ENCODE data around the gene KIRREL3.

Gene KIRREL3

DNA sequence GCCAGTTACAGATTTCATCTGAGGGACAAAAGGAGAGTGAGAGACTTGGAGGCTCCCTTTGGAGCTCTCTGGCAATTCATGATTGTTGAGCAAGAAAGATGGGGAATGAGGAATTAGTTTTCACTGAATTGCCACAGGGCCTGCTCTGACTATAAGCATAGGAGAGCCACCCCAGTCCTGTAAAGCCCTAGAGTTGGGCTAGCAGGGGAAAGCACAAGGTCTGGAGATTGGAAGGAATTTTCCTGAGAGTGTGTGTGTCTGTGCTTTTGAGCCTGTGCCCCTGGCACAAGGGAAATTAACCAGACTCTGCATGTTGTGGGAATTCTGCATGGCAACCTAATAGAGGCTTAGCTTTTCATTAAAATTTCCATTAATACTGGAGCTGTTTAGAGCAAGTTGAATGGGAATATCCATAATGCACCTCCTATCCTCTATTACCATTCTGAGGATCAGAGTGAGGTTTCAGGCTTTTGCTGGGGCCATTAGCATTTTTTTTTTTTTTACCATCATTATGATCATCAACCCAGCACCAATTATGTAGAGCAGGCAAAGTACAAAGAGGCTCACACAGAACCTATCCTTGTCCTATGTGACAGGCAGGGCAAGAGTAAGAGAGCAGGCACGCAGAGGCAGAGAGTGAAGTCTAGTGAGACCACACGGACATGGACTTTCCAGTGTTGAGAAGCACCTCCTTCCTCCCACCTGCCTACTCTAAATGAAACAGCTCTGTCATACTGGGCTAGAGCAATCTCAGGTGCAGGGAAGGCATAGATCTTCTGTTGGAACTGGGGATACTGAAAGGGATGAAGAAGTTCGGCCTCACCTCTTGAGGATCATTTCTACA is 336.6 kb downstream of the KIRREL3 start:
- no peak for DNase-seq (ENCODE audit: low read depth)

DNA sequence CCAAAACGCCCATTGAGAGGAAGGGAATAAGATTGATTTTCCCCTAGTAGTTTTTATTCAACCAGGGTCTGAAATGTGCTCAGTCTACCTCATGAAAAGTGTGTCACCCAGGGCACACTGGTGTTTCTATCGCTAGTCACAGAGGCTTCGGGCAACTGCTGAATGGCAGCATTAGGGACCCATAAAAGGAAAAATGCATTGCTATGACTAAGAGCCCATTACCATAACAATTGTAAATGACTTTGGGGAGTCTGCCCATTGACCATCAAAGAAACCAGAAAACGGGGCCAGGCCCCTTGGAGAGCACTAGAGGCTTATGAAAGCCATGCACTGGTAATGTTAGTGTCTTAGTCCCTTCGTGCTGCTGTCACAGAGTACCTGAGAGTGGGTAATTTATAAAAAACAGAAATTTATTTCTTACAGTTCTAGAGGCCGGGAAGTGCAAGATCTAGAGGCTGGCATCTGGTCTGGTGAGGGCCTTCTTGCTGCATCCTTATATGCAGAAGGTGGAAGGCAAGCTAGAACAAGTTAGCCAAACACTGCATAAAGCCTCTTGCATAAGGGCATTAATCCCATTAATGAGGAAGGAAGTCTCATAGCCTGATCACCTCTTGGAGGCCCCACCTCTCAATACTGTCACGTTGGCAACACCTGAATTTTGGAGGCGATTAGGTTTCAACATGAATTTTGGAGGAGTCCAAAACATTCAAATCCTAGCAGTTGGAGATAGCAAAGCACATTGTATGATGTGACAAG is 338.4 kb downstream of the KIRREL3 start:
- no peak for DNase-seq (ENCODE audit: low read depth)

DNA sequence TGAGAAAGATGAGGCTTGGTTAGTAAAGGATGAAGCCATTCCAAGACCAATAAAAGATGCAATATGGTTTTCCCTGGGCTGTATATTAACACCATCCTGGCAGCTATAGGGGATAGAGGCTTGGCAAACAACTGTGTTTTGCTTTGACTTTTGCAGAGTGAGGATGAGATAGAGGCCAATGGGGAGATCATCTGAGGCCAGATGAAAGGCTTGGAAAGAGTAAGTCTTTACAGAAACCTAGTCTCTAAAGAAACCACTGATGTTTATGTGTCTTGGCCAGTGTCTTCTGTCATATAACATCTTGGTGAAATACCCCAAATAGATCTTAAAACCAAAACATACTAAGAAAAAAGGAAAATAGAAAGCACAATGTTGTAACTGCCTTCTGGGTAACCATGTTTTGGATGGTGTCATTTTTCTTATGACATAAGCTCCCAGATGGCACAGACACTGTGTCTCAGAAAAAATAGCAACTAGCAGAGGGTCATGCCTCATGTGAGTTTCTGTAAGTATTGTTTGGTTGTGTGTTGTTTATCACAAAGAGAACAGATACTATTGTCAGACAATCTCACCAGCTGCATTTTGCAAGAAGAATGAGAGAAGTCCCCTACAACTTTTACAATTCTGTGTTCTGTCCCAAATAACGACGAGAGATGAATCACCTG is 339.7 kb downstream of the KIRREL3 start:
- no peak for DNase-seq (ENCODE audit: low read depth)

DNA sequence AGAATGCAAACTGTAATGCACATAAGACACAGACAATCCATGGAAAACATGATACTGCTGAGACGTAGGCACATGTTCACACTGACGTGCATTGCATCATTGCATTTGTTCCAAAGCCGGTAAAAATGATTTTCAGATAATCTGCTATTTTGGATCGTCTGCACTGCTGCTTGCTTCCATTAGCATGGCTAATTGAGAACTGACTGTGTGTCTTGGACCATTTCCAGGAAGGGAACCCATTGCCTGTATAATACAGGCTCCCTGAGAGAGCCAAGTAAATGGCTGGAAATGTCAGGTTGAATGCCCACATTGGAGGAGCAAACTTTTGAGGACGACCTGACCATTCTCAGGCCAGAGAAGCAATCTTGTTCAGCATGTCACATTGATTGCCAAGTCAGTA is 340.2 kb downstream of the KIRREL3 start:
- DNase-seq (ENCODE audit: low read depth): no peak

DNA sequence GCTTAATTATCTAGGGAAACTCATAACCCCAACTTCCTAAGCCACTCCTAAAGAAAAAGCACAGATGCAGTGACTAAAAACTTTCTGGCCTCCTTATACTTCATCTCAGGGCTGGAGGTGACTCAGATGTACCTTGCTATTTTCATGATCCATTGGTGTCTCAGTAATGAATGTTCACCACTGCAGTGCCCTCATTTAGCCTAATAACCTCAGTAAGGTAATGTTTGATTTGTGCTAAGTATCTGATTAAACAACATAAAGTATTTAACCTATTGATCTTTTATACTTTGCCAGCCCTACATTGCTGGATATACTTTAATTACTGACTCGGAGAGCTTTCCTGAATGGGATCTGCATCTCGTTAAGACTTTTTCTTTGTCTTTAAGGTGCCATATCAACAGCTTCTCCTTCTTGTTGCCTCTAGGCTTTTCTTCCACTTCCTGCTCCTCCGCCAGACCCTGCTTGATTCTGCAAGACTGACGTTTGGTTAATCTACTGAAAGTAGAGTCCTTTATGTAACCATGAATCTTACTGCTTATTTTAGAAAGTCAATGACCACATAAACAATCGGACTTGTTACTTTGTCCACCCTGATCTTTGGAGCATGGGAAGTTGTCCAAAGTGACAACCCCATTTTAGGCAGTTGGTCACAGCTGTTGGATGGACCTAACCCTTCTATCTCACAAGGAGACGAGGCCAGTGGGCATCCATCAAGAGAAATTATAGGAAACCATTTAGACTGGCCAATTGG is 342.1 kb downstream of the KIRREL3 start:
- no peak for DNase-seq (ENCODE audit: low read depth)

DNA sequence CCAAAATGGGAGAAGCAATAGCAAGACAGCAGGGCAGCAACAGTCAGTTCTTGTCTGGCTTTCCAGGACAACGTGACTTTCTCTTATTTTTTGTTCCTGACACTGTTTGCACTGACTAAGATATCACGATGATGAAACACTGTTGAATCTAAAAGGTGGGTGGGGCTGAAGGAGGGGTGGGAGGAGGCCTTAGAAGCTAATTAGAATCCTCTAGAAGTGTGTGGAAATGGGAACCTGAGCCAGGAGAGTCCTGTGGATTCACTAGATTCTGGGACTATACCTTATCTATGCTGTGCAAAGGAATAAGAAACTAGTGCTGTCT is 344.8 kb downstream of the KIRREL3 start:
- DNase-seq (ENCODE audit: low read depth): no peak

DNA sequence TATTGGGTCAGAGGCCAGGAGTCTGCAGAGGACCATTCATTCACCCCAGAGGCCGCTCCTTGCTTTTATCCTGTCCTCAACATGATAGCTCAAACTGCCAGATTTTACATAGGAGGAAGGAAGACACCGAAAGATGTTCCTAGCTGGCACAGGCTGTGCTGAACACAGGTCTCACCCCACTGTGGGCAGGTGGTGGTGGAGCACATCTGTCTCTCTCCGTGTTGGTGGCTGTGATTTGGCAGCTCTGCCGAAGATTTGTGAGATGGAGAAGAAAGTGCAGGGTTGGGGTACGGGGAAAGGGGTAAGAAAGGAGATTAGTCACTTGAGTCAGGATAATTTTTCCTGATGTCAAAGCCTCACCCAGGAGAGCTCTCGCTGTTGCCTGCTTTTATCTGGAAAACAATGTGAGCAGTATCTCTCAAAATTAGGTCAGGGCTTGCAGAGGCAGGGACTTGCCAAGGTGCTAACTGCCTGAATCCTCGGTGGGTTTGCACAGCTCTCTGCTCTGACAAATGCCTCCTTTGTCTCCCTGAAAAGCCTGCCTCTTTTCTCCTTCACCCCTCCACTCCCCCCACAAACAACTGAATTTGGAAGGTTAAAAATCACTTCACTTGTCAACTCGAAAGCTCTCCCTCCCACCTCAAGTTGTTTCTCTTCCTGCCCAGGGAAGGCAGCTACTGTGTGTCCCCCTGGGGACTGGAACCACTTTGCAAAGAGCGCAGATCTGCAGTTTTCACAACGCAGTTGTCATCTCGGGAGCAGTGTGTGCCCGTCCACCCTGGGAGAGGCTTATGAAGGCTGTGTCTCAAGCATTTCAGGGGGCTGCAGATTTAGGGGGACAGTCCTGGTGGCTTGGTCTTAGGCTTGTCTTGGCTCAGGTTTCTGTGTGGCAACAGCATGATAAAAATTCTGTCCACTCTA is 345.4 kb downstream of the KIRREL3 start:
- DNase-seq (ENCODE audit: low read depth): no peak

DNA sequence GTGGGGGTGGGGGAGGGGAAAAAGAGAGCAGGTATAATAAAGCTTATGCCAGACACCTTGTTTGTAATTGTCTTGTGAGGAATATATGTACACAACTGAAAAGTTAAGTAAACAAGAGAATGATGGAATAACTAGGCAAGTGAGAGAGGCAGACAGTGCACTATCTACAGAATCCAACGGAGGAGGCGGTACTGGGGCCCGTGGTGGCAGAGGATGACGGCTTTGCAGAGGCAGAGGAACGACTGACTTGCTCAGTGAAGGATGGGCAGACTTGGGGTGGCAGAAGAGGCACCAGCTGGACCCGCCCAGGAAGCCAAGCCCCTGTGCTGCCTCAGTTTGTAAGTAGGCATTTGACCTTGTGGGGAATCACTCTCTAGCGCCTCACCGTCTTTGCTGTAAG is 347.5 kb downstream of the KIRREL3 start:
- no peak for DNase-seq (ENCODE audit: low read depth)

DNA sequence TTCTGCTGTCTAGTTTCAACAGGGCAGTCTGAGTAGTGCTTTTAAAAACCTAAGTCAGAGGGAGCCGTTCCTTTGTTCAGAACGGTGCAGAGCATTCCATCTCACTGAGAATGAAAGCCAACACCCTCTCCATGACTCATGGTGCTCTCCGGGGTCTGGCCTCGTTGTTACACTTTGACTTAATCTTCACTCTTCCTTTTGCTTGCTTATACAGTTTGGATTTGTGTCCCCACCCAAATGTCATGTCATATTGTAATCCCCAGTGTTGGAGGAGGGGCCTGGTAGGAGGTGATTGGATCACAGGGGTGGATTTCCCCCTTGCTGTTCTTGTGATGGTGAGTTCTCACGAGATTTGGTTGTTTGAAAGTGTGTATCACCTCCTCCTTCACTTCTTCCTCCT is 352.8 kb downstream of the KIRREL3 start:
- no peak for DNase-seq (ENCODE audit: low read depth)

DNA sequence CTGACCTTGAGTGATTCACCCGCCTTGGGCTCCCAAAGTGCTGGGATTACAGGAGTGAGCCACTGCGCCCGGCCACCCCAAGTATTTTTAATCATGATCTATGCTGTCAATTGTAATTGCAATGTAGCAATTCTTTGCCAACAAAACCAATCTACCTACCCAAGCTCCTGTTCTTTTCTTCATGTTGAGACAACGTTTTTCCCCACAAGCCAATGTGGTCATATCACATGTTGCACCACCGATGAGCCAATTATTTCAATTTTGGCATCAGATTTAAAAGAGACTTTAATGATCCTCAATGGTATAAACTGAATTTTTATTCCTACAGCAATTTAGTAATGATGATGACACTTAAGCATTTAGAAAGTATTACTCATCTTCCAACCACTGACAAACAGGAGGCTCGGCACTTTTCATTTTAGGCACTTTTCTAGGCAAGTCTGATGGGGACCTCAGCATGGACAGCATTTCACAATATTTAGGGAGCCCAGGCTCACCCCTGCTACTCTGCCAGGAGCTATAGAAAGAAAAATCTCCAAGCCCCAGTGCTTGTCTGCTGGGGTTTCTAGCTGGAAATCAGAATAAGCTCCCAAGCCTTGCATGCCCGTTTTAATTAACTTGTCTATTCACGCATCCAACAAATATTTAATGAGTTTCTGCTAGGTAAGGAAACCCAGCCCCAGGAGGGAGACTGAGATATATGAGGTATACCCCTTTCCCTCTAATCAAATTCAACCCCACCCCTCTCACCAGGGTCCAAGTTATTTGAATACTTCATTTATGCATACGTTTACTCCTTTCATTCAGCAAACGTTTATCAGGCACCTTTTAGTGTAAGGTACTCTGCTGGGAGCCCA is 353.6 kb downstream of the KIRREL3 start:
- no peak for DNase-seq (ENCODE audit: low read depth)

DNA sequence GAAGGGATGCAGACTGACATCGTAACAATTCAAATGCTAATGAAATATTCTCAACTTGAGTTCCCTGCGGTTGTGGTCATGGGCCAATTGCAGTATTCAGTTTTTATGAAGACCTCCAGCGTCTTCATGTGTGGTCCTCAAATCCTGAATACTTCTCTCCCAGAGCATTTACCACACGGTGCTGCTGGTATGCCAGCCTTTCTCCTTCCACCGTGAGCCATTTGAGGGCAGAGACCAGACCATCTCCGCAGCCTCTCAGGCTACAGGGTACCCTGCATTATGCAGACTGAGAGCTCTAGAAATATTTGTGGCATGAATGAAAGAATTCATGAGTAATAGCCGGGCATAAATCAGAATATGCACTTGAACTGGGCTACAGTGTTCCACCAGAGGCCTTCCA is 355.4 kb downstream of the KIRREL3 start:
- DNase-seq (ENCODE audit: low read depth): no peak

DNA sequence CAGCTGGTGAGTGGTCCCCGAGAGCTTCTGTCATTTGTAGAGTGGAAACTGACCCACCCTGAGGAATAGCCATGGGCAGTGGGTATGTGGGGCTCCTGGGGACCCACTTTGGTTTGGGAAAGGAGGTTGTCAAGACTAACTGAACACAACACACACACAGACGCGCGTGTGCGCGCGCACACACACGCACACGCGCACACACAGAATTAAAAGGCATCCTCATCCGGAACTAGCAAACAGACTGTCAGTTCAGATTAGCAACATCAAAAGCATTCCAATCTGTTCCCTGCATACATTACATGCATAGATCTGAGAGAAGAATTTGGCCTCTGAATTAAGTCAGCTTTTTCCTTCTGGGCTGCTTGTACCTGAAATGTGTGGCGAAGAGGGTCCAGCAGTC is 360.4 kb downstream of the KIRREL3 start:
- DNase-seq (ENCODE audit: low read depth): no peak

DNA sequence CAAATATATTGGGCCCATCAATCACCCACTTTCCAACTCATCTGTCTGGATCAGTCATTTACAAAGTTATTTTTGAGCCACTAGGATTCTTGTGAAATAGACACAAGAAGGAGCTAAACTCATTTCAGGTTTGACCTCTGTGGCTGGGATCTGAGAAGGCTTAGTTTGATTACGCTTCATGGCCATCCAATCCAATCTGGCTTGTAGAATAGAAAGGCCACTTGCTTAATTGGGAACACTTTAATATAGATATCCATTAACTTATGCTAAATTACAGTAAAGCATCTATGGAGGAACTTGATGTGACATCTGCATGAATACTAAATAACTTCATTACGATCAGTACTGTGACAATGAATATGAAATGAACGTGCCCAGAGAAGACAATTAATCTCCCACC is 360.9 kb downstream of the KIRREL3 start:
- DNase-seq (ENCODE audit: low read depth): no peak

DNA sequence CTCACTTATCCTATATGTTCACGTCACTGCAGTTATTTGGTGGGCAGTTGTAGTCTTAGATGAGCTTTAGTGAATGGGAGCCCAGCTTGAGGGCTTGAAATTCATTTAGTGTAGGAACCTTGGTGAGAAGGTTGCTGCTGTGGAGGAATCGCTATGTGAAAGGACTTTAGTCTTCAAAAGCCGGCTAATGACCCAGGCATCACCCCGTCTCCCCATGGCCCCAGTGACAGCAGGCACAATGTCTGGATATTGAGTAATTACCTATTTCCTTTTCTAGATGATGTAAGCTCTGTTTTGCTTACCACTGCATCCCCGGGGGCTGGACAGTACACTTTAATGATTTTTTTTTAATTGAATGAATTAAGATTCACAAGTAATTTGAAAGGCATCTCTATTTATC is 361.9 kb downstream of the KIRREL3 start:
- DNase-seq (ENCODE audit: low read depth): no peak

DNA sequence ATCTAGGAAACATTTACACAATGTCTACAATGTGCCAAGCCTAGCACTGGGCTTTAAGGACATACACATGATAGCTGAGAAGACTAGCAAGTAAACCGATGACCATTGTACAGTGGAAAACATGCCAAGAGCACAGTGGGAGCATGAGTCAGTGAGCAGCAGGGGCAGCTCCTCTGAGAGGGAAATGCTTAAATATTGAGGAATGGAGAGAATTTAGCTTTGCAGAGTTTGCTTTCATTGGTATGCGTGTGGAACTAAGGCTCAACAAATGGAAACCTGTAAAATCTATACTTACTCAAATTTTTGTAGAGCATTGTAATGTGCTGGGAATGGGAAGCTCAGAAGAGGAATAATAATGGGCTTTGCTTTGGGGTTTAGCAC is 362.8 kb downstream of the KIRREL3 start:
- DNase-seq (ENCODE audit: low read depth): no peak

DNA sequence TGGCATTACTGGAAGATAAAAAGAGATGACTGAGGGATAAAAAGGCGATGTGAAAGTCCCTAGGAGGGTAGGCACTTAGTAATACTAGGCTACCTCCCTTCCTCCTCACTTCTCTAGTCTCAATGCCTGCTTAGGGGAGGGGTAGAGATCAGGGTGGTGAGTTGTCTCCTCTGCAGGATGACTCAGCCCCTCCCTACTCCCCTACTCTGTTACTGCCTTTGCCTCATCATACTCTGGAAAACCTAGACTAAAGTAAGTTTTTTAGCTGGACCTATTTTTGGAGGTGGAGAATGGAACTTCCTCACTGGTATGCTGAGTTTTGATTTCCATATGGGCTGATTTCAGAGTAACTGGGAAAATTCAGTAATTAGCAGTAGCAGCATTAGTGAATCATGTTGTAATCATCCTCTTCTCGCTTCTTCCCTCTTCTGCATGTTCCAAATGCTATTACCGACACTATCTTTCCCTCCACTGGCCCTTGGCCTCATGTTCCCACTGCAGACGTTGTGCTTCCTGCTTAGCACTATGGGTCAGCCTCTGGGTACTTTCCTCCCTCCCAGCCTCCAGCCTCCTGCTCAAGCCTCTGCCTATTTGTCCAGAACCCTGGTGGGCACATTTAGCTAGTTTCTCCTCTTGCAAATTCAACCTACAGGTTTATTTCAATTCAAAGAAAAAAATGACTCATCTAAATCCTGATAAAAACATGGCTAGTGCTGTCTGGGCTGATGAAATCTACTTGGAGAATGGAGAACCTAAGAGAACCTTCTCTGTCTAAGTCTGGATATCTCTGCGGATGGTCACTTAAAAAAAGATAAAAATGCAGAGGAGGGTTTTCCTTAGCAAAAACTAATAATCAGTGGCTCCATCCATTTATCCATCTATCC is 363.4 kb downstream of the KIRREL3 start:
- no peak for DNase-seq (ENCODE audit: low read depth)

DNA sequence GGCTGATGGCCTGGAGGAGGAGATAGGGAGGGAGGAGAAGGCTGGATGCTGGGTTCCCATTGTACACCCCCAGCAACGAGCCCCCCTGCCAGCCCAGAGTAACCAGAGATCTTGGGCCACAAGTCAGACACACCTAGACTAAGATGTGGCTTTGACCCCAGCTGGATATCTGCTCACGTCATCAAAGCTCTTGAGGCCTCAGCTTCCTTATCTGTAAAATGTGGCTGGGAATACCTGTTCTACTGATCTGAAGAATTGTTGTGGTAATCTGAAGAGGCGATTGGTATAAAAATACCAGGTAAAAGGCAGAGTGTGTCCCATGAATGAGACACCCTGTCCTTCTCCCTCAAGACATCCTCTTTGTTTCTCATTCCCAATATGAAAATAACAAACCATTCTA is 365.1 kb downstream of the KIRREL3 start:
- DNase-seq (ENCODE audit: low read depth): no peak

DNA sequence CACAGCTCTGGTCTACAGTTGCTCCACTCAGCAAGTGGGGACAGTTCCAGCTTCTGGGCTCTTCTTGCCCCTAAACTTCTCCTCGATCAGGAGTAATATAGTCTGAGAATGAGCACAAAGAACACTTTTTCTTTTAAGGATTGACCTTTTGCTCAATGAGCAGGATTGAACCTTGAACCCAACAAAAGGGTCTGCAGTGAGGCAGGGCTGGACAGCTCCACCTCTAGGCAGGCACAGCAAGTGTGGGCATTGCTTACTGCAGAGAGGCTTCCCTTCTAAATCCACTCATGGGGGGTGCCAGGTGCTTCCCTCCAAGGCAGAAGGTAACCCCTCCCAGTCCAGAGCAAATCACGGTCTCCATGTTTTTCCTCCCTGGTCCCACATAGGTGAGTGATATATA is 365.6 kb downstream of the KIRREL3 start:
- DNase-seq (ENCODE audit: low read depth): no peak

DNA sequence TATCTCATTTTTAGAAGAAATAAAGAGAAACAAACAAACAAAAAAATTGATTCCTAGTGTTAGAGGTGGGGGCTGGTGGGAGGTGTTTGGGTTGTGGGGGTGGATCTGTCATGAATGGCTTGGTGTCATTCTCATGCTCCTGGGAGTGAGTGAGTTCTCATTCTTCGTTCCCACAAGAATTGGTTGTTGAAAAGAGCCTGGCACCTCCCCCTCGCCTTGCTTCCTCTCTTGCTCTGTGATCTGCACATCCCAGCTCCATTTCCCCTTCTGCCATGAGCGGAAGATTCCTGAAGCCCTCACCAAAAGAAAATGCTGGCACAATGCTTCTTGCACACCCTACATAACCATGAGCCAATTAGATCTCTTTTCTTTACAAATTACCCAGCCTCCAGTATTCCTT is 367.2 kb downstream of the KIRREL3 start:
- no peak for DNase-seq (ENCODE audit: low read depth)

Measured in activated T-cell treated with anti-CD3 and anti-CD28 coated beads for 24 hours (primary cell).